Vagina (tissue), 2 donors: Measurements from ENCODE around the gene PCNT.
"Not testable (repeated sequence)": the region's sequence is repeated elsewhere in the genome, so short reads cannot be mapped to it uniquely, and the experiment has no call there.

Source experiments
- CTCF ChIP-seq, 3 experiments: fragments of 450-650 bp in 2 of 3; fragments of 200-600 bp in 1 of 3; sonication (generic) in 1 of 3; IDR thresholded peaks; one replicate each; pipeline ENCODE4 v1.5.1; 2017 to 2019; ENCODE audit warnings: antibody characterized with exemption in 3 of 3, mild to moderate bottlenecking in 2 of 3, moderate library complexity in 2 of 3
- POLR2A ChIP-seq, 2 donors: fragments of 450-650 bp; IDR thresholded peaks; one replicate each; pipeline ENCODE4 v1.6.1; 2017; ENCODE audit warnings: antibody characterized with exemption in 2 of 2, mild to moderate bottlenecking in 2 of 2, moderate library complexity in 2 of 2
- POLR2AphosphoS5 ChIP-seq, 2 donors: sonication (generic); formaldehyde crosslinking; IDR thresholded peaks; one replicate each; pipeline ENCODE4 v1.9.0; 2017; ENCODE audit warnings: antibody characterized with exemption in 2 of 2, mild to moderate bottlenecking in 2 of 2, low read depth in 1 of 2; ENCODE audit not compliant: insufficient read depth in 1 of 2

GRCh38 chr21:46433116-46433515 is 109.2 kb downstream of the PCNT start:
- not testable (repeated sequence) for TF ChIP-seq CTCF (IDR thresholded peaks at IDR 0.05); POLR2A (IDR thresholded peaks at IDR 0.05); POLR2AphosphoS5 (IDR thresholded peaks at IDR 0.05; ENCODE audit: insufficient read depth in 1 of 2, low read depth in 1 of 2)
